KMS-11 (cell line): ENCODE results near the gene SCUBE1.

Source experiments
- H2AFZ ChIP-seq: fragments of 200-600 bp; sonication (generic); 2 replicates; pipeline ENCODE4 v1.6.1; 2016; ENCODE audit warnings: antibody characterized with exemption, mixed run types, low read depth
- H3K27ac ChIP-seq: fragments of 200-600 bp; sonication (generic); 2 replicates; pipeline ENCODE4 v1.6.1; 2016; ENCODE audit warnings: mild to moderate bottlenecking, mixed run types
- H3K27me3 ChIP-seq: fragments of 200-600 bp; sonication (generic); 2 replicates; pipeline ENCODE4 v1.6.1; 2017; ENCODE audit warnings: mild to moderate bottlenecking, low read depth, mixed run types, moderate library complexity; ENCODE audit not compliant: insufficient read depth
- H3K36me3 ChIP-seq: fragments of 200-600 bp; sonication (generic); 2 replicates; pipeline ENCODE4 v1.6.1; 2017; ENCODE audit warnings: mild to moderate bottlenecking, mixed run types; ENCODE audit not compliant: insufficient read depth
- H3K4me1 ChIP-seq: fragments of 200-600 bp; sonication (generic); 2 replicates; pipeline ENCODE4 v1.6.1; 2016; ENCODE audit warnings: mild to moderate bottlenecking, low read depth, mixed run types; ENCODE audit not compliant: poor library complexity, severe bottlenecking
- H3K4me2 ChIP-seq: fragments of 200-600 bp; sonication (generic); 2 replicates; pipeline ENCODE4 v1.7.0; 2016; ENCODE audit warnings: mild to moderate bottlenecking, mixed run types
- H3K4me3 ChIP-seq: fragments of 200-600 bp; sonication (generic); IDR thresholded peaks from 2 replicates; pipeline ENCODE4 v1.6.1; 2017; ENCODE audit warnings: low read depth, low read length, mixed read lengths; ENCODE audit not compliant: insufficient read depth
- H3K79me2 ChIP-seq: fragments of 200-600 bp; sonication (generic); 2 replicates; pipeline ENCODE4 v1.6.1; 2016; ENCODE audit warnings: low read depth, mixed run types; ENCODE audit not compliant: insufficient read depth
- H3K9ac ChIP-seq: fragments of 200-600 bp; sonication (generic); 2 replicates; pipeline ENCODE4 v1.6.1; 2016; ENCODE audit warnings: mild to moderate bottlenecking, mixed run types
- H4K20me1 ChIP-seq: fragments of 200-600 bp; sonication (generic); 2 replicates; pipeline ENCODE4 v1.6.1; 2016; ENCODE audit warnings: mild to moderate bottlenecking, mixed run types; ENCODE audit not compliant: insufficient read depth
- TF ChIP-seq, protein P1 (sequence below): fragments of 200-600 bp; sonication (generic); conservative IDR thresholded peaks from 2 replicates; pipeline ENCODE4 v1.6.1; 2017; ENCODE audit warnings: low read depth, mild to moderate bottlenecking, antibody characterized with exemption, low read length, moderate library complexity, mixed read lengths

The SCUBE1 gene

DNA sequence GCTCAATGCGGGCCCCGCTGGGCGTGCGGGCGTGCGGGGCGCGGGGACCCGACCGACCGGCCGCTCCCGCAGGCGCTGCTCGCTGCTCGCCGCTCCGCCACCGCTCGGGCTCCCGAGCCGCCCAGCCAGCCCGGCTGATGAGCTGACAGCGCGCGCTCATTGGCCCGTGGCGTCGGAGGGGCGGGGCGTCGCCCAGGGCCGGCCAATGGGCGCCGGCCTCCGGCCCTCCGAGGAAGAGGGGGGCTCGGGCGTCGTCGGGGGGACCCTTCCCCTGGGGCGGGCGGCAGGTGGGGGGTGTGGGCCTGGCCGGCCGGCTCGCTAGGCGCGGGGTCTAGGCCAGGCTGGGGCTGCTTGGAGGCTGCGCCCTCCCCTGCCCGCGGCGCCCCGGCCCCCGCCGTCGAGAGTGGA lies at the start of gene SCUBE1:
Gene SCUBE1, minus strand, starts transcription at position 111 of the 408 bp plus-strand sequence. CDS start 111 bp downstream, outside the sequence.
- Histone ChIP-seq H3K79me2 (no peaks in the 10 kb centered on the region), H3K9ac (no peak within 1 kb of the TSS), H2AFZ (no peak within 1 kb of the TSS), H3K4me1 (peaks cover 4% of the 10 kb centered on the region), H3K27me3 (peaks cover 17% of the 10 kb centered on the region; the same call in 1 of the 2 replicates), H4K20me1 (no peaks in the 10 kb centered on the region), H3K36me3 (no peaks in the 10 kb centered on the region), H3K4me2 (no peak within 1 kb of the TSS), H3K27ac (no peak within 1 kb of the TSS), H3K4me3 (no peak within 1 kb of the TSS)
- TF ChIP-seq, protein P1, sequence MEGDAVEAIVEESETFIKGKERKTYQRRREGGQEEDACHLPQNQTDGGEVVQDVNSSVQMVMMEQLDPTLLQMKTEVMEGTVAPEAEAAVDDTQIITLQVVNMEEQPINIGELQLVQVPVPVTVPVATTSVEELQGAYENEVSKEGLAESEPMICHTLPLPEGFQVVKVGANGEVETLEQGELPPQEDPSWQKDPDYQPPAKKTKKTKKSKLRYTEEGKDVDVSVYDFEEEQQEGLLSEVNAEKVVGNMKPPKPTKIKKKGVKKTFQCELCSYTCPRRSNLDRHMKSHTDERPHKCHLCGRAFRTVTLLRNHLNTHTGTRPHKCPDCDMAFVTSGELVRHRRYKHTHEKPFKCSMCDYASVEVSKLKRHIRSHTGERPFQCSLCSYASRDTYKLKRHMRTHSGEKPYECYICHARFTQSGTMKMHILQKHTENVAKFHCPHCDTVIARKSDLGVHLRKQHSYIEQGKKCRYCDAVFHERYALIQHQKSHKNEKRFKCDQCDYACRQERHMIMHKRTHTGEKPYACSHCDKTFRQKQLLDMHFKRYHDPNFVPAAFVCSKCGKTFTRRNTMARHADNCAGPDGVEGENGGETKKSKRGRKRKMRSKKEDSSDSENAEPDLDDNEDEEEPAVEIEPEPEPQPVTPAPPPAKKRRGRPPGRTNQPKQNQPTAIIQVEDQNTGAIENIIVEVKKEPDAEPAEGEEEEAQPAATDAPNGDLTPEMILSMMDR = no peak

DNA sequence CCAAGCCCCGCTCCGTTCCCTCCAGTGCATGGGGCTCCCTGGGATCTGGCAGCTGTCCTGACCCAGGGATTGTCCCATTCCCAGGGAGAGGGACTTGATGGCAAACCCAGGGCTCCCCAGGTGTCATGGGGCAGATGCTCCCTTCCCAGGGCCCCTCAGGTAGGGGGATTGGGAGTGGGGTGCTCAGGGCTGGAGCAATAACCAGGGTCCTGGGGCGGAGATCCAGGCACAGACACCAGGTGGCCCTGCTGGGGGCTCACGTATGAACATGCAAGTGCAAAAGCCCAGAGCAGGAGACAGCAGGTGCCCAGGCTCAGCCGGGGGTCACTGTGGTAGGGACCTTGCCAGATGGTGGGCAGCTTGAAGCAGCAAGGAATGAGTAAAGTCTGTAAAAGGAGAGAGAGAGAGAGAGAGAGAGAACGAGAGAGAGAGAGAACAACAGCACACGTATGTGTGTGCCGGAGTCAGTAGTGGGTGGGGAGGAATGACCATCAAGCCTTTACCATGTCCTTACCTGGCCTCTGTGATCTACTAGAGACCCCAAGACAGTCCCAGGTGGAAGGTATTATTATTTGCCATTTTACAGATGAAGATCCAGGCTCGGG lies 49.3 kb upstream of the SCUBE1 start:
- Histone ChIP-seq H3K27ac (no peak overlapping the region), H3K4me3 (no peak overlapping the region), H3K36me3 (no peaks in the 10 kb centered on the region), H2AFZ (no peak overlapping the region), H3K27me3 (peaks cover 56% of the 10 kb centered on the region), H3K4me1 (no peaks in the 10 kb centered on the region), H3K79me2 (no peaks in the 10 kb centered on the region), H3K4me2 (no peak overlapping the region), H4K20me1 (no peaks in the 10 kb centered on the region), H3K9ac (no peak overlapping the region)
- TF ChIP-seq, protein P1 = no peak

- H3K9ac ChIP-seq = no peak overlapping the region
- TF ChIP-seq, protein P1 = no peak
- H3K79me2 ChIP-seq = no peaks in the 10 kb centered on the region
- H3K27ac ChIP-seq = no peak overlapping the region
- no peak overlapping the region for H3K4me3 ChIP-seq
- peaks cover 56% of the 10 kb centered on the region for H3K27me3 ChIP-seq
- H3K4me1 ChIP-seq = no peaks in the 10 kb centered on the region
- H3K4me2 ChIP-seq = no peak overlapping the region
- H4K20me1 ChIP-seq = no peaks in the 10 kb centered on the region
- H2AFZ ChIP-seq = no peak overlapping the region
- no peaks in the 10 kb centered on the region for H3K36me3 ChIP-seq
These were observed 48.1 kb upstream of the SCUBE1 start for GRCh38 chr22:43391306-43391705.

DNA sequence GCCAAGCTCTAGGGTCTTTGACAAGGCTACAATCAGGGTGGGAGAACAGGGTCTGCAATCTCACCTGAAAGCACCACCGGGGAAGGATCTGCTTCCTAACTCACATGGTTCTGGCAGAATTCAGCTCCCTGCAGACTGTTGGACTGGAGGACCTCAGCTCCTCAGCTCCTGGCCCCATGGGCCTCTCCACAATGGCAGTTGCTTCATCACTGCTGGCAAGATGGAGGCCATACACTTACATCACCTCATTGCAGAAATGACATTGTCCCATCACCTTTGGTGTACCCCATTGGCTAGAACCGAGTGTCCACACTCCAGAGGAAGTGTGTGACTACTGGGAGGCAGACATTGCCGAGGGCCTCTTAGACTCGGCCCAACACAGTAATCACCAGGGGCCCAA lies 47.7 kb upstream of the SCUBE1 start:
- Histone ChIP-seq H3K9ac (no peak overlapping the region), H3K27me3 (peaks cover 55% of the 10 kb centered on the region)
- TF ChIP-seq, protein P1 = no peak

More for the DNA sequence above, 47.7 kb upstream of the SCUBE1 start:
- H4K20me1 ChIP-seq = no peaks in the 10 kb centered on the region
- H3K4me1 ChIP-seq = no peaks in the 10 kb centered on the region
- H3K4me3 ChIP-seq = no peak overlapping the region
- H3K4me2 ChIP-seq = no peak overlapping the region
- H2AFZ ChIP-seq = no peak overlapping the region
- no peaks in the 10 kb centered on the region for H3K36me3 ChIP-seq
- no peak overlapping the region for H3K27ac ChIP-seq
- H3K79me2 ChIP-seq = no peaks in the 10 kb centered on the region
